HCT116 (cell line): ENCODE results near the gene RIPK3. TPM values are rescaled to one million over a fixed set of nuclear protein-coding genes. Genes with fewer than 3 reads are reported as not detected.
A peak's percentile ranks its signal among the peaks of the same experiment; 100 is the strongest.

Experiments
- ATAC-seq: fragments of 200-7000 bp; cut with Tn5 transposase; 2 replicates; pipeline ENCODE4 v1.9.1; 2020; ENCODE audit warnings: mild to moderate bottlenecking, moderate library complexity
- BruUV-seq: library from RNA; stranded (reverse); fragments of 400-500 nt; replicated peaks from 2 replicates; lab custom pipeline; 2021; lab: Mats Ljungman, UMichigan
- CTCF ChIA-PET: fragments of 300-600 bp; sonication (Branson Sonifier 250); formaldehyde crosslinking; loops from one replicate; lab custom pipeline; 2021; ENCODE audit warnings: antibody characterized with exemption; lab: Charles Lee
- POLR2A ChIA-PET: fragments of 300-600, 350-600 bp; sonication (Branson Sonifier 250); formaldehyde crosslinking; loops from one replicate; lab custom pipeline; 2021; ENCODE audit warnings: antibody characterized with exemption; lab: Charles Lee
- RAD21 ChIA-PET, 2 experiments: fragments of 300-600 bp; sonication (Branson Sonifier 250); formaldehyde crosslinking; loops; one replicate each; lab custom pipeline; 2023; ENCODE audit warnings: low total read pairs in 2 of 2; ENCODE audit not compliant: uncharacterized antibody in 2 of 2, unreplicated experiment in 2 of 2, low non-redundant PET in 1 of 2; lab: Charles Lee
- DNase-seq: peaks from one replicate; pipeline ENCODE4 v3.0.0-alpha.2; 2010; ENCODE audit warnings: low read depth, low spot score
- H2AFZ ChIP-seq: fragments of 200-600 bp; shearing (Covaris generic), sonication (generic); 2 replicates; pipeline ENCODE4 v1.6.1; 2017; ENCODE audit warnings: low read depth, mixed run types, mixed read lengths, antibody characterized with exemption, low read length; ENCODE audit not compliant: poor library complexity, severe bottlenecking
- H3K27ac ChIP-seq: 2 replicates; pipeline ENCODE4 v1.5.1; 2012; ENCODE audit warnings: low read depth, low read length
- H3K27me3 ChIP-seq: fragments of 200-600 bp; sonication (generic); 2 replicates; pipeline ENCODE4 v1.6.1; 2016; ENCODE audit warnings: mixed run types, low read length, mixed read lengths; ENCODE audit not compliant: insufficient read depth
- H3K36me3 ChIP-seq, 2 experiments: fragments of 200-500 bp in 1 of 2; fragments of 200-600 bp in 1 of 2; sonication (Bioruptor generic) in 1 of 2; sonication (generic) in 1 of 2; 2 replicates each; pipeline versions ENCODE4 v1.5.1 to v1.6.1; 2014 to 2016; ENCODE audit warnings: low read length in 2 of 2, inconsistent platforms in 1 of 2, mixed read lengths in 1 of 2, mixed run types in 1 of 2; ENCODE audit not compliant: insufficient read depth in 2 of 2, control insufficient read depth in 1 of 2
- H3K4me1 ChIP-seq, 2 experiments: fragments of 200-600 bp in 1 of 2; sonication (generic) in 1 of 2; 2 replicates each; pipeline versions ENCODE4 v1.5.1 to v1.6.1; 2012 to 2017; ENCODE audit warnings: low read length in 2 of 2, inconsistent platforms in 1 of 2, mild to moderate bottlenecking in 1 of 2, mixed read lengths in 1 of 2, mixed run types in 1 of 2, moderate library complexity in 1 of 2; ENCODE audit not compliant: insufficient read depth in 2 of 2, control insufficient read depth in 1 of 2
- H3K4me2 ChIP-seq: fragments of 200-600 bp; sonication (generic); 2 replicates; pipeline ENCODE4 v1.6.1; 2017; ENCODE audit warnings: mixed run types, low read length, mixed read lengths
- H3K4me3 ChIP-seq, 2 experiments: fragments of 200-600 bp in 1 of 2; sonication (generic) in 1 of 2; replicated peaks in 1 of 2; 2 replicates each; pipeline ENCODE4 v1.5.1; 2011 to 2016; ENCODE audit warnings: low read length in 2 of 2, control low read depth in 1 of 2, low read depth in 1 of 2, mild to moderate bottlenecking in 1 of 2, mixed read lengths in 1 of 2, mixed run types in 1 of 2
- H3K79me2 ChIP-seq: fragments of 200-600 bp; sonication (generic); 2 replicates; pipeline ENCODE4 v1.6.1; 2017; ENCODE audit warnings: mild to moderate bottlenecking, mixed run types, low read length, moderate library complexity, mixed read lengths; ENCODE audit not compliant: insufficient read depth
- H3K9ac ChIP-seq: fragments of 200-600 bp; sonication (generic); 2 replicates; pipeline ENCODE4 v1.6.1; 2016; ENCODE audit warnings: low read length, mixed read lengths
- H3K9me2 ChIP-seq: fragments of 200-600 bp; sonication (generic), shearing (Covaris generic); 2 replicates; pipeline ENCODE4 v1.6.1; 2017; ENCODE audit warnings: mixed run types, mild to moderate bottlenecking, moderate library complexity; ENCODE audit not compliant: insufficient read depth
- H3K9me3 ChIP-seq, 2 experiments: fragments of 200-500 bp in 1 of 2; fragments of 200-600 bp in 1 of 2; sonication (Bioruptor generic) in 1 of 2; sonication (generic) in 1 of 2; 2 replicates each; pipeline ENCODE4 v1.6.1; 2014 to 2017; ENCODE audit warnings: low read length in 2 of 2, mixed read lengths in 2 of 2, inconsistent platforms in 1 of 2, low read depth in 1 of 2, mild to moderate bottlenecking in 1 of 2, mixed run types in 1 of 2, moderate library complexity in 1 of 2; ENCODE audit not compliant: control insufficient read depth in 1 of 2, insufficient read depth in 1 of 2
- H4K20me1 ChIP-seq: fragments of 200-600 bp; sonication (generic), shearing (Covaris generic); 2 replicates; pipeline ENCODE4 v1.6.1; 2017; ENCODE audit warnings: mixed run types, mild to moderate bottlenecking, moderate library complexity; ENCODE audit not compliant: insufficient read depth
- CEBPB ChIP-seq: IDR thresholded peaks from 2 replicates; pipeline ENCODE4 v1.6.1; 2012; ENCODE audit warnings: low read depth
- EGR1 ChIP-seq: IDR thresholded peaks from 2 replicates; pipeline ENCODE4 v1.6.1; 2012; ENCODE audit warnings: low read depth
- ELF1 ChIP-seq: IDR thresholded peaks from 2 replicates; pipeline ENCODE4 v1.6.1; 2012; ENCODE audit warnings: low read depth, borderline replicate concordance
- EZH2phosphoT487 ChIP-seq: fragments of 200-600 bp; IDR thresholded peaks from 2 replicates; pipeline ENCODE4 v1.6.1; 2018; ENCODE audit warnings: antibody characterized with exemption, borderline replicate concordance
- FOSL1 ChIP-seq: IDR thresholded peaks from 2 replicates; pipeline ENCODE4 v1.6.1; 2012; ENCODE audit warnings: low read depth
- JUND ChIP-seq: IDR thresholded peaks from 2 replicates; pipeline ENCODE4 v1.6.1; 2012
- POLR2A ChIP-seq: IDR thresholded peaks from 2 replicates; pipeline ENCODE4 v1.7.0; 2011; ENCODE audit warnings: borderline replicate concordance; ENCODE audit not compliant: insufficient read depth, insufficient read length; ENCODE audit errors: extremely low read depth
- POLR2AphosphoS5 ChIP-seq: IDR thresholded peaks from 2 replicates; pipeline ENCODE4 v1.6.1; 2011; ENCODE audit warnings: mild to moderate bottlenecking, low read depth, low read length, moderate library complexity
- SP1 ChIP-seq: IDR thresholded peaks from 2 replicates; pipeline ENCODE4 v1.6.1; 2012; ENCODE audit warnings: low read depth
- SRF ChIP-seq: IDR thresholded peaks from 2 replicates; pipeline ENCODE4 v1.6.1; 2012; ENCODE audit warnings: low read depth
- TCF7L2 ChIP-seq: IDR thresholded peaks from 2 replicates; pipeline ENCODE4 v1.7.0; 2011; ENCODE audit warnings: borderline replicate concordance, inconsistent platforms; ENCODE audit not compliant: insufficient read depth, insufficient read length; ENCODE audit errors: extremely low read depth
- YY1 ChIP-seq: IDR thresholded peaks from 2 replicates; pipeline ENCODE4 v1.6.1; 2011; ENCODE audit warnings: low read length, low read depth, moderate library complexity, mild to moderate bottlenecking; ENCODE audit not compliant: insufficient replicate concordance; ENCODE audit errors: extremely low read depth
- ZNF274 ChIP-seq: fragments of 200-500 bp; sonication (Bioruptor generic); IDR thresholded peaks from 2 replicates; pipeline ENCODE4 v1.6.1; 2014; ENCODE audit warnings: mild to moderate bottlenecking, low read depth, low read length, inconsistent platforms
- intact Hi-C: fragments of 100-400 bp; cut with micrococcal nuclease; formaldehyde crosslinking; loops from 2 replicates; pipeline ENCODE4 v1.10.0; 2022
- total RNA-seq: library from RNA; stranded (reverse); gene quantifications from one replicate; pipeline ENCODE4 v1.2.1, GENCODE V29; 2021; ENCODE audit not compliant: unreplicated experiment
- TF ChIP-seq, protein P1 (sequence below): IDR thresholded peaks from 2 replicates; pipeline ENCODE4 v1.6.1; 2012
- TF ChIP-seq, protein P2 (sequence below), 3 experiments: fragments of 200-600 bp in 1 of 3; sonication (generic) in 1 of 3; IDR thresholded peaks in 2 of 3; conservative IDR thresholded peaks in 1 of 3; 2 replicates each; pipeline ENCODE4 v1.5.1; 2012 to 2017; ENCODE audit warnings: low read depth in 2 of 3, low read length in 2 of 3, antibody characterized with exemption in 1 of 3, borderline replicate concordance in 1 of 3, control low read depth in 1 of 3, mild to moderate bottlenecking in 1 of 3, mixed read lengths in 1 of 3, mixed run types in 1 of 3, moderate library complexity in 1 of 3; ENCODE audit not compliant: insufficient read depth in 1 of 3
- TF ChIP-seq, protein P3 (sequence below): IDR thresholded peaks from 2 replicates; pipeline ENCODE4 v1.6.1; 2012; ENCODE audit warnings: low read depth
- TF ChIP-seq, protein P4 (sequence below): IDR thresholded peaks from 2 replicates; pipeline ENCODE4 v1.6.1; 2012
- TF ChIP-seq, protein P5 (sequence below): IDR thresholded peaks from 2 replicates; pipeline ENCODE4 v1.6.1; 2011; ENCODE audit warnings: mild to moderate bottlenecking, low read length, moderate library complexity; ENCODE audit not compliant: insufficient replicate concordance; ENCODE audit errors: extremely low read depth

RIPK3 gene
- total RNA-seq, 1 experiment from 2014 or later, result not detected

DNA sequence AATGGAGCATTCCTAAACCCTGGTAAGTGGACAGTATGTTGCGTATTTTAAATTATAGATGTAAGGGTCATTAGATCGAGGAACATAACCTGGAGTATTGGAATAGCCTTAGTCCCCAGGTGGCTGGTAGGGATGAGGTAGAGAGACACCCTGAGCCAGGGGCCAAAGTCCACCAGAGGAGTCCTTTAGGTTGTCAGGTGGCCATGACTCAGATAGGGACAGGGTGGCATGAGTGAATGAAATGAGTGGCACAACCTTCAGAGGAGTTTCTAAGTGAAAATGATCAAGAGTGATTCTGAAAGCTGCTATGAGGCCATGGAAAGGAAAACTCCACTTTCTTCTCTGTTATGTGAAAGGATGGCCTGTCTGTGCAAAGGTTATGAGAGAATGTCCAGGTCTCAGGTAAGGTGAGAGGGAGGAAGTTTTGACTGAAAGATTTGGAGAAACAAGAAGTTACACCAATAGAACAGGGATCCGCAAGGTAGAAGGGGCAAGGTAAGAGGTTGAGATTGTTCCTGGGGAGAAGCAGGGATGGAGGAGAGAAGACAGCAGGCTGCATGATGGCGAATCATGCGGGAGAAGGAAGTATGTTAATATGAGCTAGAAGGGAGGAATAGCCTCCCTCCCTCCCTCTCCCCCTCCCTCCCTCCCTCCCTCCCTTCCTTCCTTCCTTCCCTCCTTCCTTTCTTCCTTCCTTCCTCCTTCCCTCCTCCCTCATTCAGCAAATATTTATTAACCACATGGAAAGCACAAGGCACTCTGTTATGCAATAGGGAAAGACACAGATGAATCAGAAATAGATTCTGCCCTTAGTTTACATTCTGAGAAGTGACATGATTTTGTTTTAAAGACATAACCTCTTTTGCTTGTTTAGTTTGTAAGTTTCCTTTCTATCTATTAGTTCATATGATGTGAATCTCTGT is 14.0 kb upstream of the RIPK3 start:
- Histone ChIP-seq H3K4me2 (peak overlapping the region; percentile 57), H3K36me3 (no peaks in the 10 kb centered on the region), H3K9ac (no peak overlapping the region), H3K9me2 (no peaks in the 10 kb centered on the region), H3K27me3 (no peaks in the 10 kb centered on the region), H4K20me1 (no peaks in the 10 kb centered on the region), H3K4me1 (peaks cover 5 to 22% of the 10 kb centered on the region in 2 experiments; a peak in 3 of 4 replicates), H3K27ac (no peak overlapping the region), H3K79me2 (no peaks in the 10 kb centered on the region), H2AFZ (peak overlapping the region; percentile 71), H3K9me3 (no peaks in the 10 kb centered on the region), H3K4me3 (no peak overlapping the region)
- peak; percentile 55 for ATAC-seq
- CTCF ChIA-PET, result no interaction called here
- RAD21 ChIA-PET, result no interaction called here
- intact Hi-C loops, result no loop called here
- no TSS peak for BruUV-seq
- TF ChIP-seq, protein P1, sequence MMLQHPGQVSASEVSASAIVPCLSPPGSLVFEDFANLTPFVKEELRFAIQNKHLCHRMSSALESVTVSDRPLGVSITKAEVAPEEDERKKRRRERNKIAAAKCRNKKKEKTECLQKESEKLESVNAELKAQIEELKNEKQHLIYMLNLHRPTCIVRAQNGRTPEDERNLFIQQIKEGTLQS, result no peak
- TF ChIP-seq CEBPB, result no peak
- TF ChIP-seq, protein P2, sequence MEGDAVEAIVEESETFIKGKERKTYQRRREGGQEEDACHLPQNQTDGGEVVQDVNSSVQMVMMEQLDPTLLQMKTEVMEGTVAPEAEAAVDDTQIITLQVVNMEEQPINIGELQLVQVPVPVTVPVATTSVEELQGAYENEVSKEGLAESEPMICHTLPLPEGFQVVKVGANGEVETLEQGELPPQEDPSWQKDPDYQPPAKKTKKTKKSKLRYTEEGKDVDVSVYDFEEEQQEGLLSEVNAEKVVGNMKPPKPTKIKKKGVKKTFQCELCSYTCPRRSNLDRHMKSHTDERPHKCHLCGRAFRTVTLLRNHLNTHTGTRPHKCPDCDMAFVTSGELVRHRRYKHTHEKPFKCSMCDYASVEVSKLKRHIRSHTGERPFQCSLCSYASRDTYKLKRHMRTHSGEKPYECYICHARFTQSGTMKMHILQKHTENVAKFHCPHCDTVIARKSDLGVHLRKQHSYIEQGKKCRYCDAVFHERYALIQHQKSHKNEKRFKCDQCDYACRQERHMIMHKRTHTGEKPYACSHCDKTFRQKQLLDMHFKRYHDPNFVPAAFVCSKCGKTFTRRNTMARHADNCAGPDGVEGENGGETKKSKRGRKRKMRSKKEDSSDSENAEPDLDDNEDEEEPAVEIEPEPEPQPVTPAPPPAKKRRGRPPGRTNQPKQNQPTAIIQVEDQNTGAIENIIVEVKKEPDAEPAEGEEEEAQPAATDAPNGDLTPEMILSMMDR (IDR thresholded peaks at IDR 0.05 in 2 of 3, conservative IDR thresholded peaks at IDR 0.05 in 1 of 3; ENCODE audit: borderline replicate concordance in 1 of 3, insufficient read depth in 1 of 3, low read depth in 2 of 3, low read length in 2 of 3), result no peak
- TF ChIP-seq ELF1, result no peak
- no peak for TF ChIP-seq SRF
- TF ChIP-seq, protein P3, sequence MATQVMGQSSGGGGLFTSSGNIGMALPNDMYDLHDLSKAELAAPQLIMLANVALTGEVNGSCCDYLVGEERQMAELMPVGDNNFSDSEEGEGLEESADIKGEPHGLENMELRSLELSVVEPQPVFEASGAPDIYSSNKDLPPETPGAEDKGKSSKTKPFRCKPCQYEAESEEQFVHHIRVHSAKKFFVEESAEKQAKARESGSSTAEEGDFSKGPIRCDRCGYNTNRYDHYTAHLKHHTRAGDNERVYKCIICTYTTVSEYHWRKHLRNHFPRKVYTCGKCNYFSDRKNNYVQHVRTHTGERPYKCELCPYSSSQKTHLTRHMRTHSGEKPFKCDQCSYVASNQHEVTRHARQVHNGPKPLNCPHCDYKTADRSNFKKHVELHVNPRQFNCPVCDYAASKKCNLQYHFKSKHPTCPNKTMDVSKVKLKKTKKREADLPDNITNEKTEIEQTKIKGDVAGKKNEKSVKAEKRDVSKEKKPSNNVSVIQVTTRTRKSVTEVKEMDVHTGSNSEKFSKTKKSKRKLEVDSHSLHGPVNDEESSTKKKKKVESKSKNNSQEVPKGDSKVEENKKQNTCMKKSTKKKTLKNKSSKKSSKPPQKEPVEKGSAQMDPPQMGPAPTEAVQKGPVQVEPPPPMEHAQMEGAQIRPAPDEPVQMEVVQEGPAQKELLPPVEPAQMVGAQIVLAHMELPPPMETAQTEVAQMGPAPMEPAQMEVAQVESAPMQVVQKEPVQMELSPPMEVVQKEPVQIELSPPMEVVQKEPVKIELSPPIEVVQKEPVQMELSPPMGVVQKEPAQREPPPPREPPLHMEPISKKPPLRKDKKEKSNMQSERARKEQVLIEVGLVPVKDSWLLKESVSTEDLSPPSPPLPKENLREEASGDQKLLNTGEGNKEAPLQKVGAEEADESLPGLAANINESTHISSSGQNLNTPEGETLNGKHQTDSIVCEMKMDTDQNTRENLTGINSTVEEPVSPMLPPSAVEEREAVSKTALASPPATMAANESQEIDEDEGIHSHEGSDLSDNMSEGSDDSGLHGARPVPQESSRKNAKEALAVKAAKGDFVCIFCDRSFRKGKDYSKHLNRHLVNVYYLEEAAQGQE, result no peak
- TF ChIP-seq POLR2AphosphoS5, result no peak
- TF ChIP-seq, protein P4, sequence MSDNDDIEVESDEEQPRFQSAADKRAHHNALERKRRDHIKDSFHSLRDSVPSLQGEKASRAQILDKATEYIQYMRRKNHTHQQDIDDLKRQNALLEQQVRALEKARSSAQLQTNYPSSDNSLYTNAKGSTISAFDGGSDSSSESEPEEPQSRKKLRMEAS, result no peak
- no peak for TF ChIP-seq FOSL1
- TF ChIP-seq, protein P5, sequence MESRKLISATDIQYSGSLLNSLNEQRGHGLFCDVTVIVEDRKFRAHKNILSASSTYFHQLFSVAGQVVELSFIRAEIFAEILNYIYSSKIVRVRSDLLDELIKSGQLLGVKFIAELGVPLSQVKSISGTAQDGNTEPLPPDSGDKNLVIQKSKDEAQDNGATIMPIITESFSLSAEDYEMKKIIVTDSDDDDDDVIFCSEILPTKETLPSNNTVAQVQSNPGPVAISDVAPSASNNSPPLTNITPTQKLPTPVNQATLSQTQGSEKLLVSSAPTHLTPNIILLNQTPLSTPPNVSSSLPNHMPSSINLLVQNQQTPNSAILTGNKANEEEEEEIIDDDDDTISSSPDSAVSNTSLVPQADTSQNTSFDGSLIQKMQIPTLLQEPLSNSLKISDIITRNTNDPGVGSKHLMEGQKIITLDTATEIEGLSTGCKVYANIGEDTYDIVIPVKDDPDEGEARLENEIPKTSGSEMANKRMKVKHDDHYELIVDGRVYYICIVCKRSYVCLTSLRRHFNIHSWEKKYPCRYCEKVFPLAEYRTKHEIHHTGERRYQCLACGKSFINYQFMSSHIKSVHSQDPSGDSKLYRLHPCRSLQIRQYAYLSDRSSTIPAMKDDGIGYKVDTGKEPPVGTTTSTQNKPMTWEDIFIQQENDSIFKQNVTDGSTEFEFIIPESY, result no peak
- TF ChIP-seq EGR1, result no peak
- TF ChIP-seq TCF7L2, result no peak
- no peak for TF ChIP-seq ZNF274
- TF ChIP-seq YY1, result no peak
- no peak for TF ChIP-seq POLR2A
- no peak for TF ChIP-seq SP1
- TF ChIP-seq EZH2phosphoT487, result no peak
- no peak for TF ChIP-seq JUND
- POLR2A ChIA-PET, result no interaction called here
- DNase-seq, result no peak
